HG03159 (cell line): Measurements from ENCODE around the gene SQOR.

Experiments used
- ATAC-seq: cut with Tn5 transposase; IDR thresholded peaks from one replicate; pipeline ENCODE4 v1.9.1; 2021; ENCODE audit warnings: mild to moderate bottlenecking, moderate library complexity; ENCODE audit not compliant: unreplicated experiment

Gene SQOR

GRCh38 chr15:45704329-45705249 is 69.8 kb downstream of the SQOR start:
- ATAC-seq, result no peak

- ATAC-seq, result peak; percentile 87
Observed at GRCh38 chr15:45705510-45706473, 71.0 kb downstream of the SQOR start.

DNA sequence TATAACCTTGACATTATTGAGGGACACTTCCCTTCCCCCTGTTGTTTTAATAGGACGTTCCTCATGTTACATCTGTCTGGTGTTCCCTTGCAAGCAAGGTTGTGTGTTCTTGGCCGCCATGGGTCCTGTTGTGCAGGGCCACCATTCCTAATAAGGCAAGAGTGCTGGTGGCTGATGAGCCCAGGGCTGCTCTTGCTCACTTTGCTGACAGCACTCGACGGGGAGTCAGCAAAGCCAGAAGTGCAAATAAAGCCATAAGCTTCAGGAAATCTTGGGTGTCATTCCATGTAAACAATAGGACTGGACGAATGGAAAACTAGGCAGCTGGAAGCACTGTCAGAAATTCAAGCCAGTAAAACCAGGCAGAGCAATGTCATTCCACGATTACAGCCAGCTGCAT is 75.8 kb downstream of the SQOR start:
- no peak for ATAC-seq

DNA sequence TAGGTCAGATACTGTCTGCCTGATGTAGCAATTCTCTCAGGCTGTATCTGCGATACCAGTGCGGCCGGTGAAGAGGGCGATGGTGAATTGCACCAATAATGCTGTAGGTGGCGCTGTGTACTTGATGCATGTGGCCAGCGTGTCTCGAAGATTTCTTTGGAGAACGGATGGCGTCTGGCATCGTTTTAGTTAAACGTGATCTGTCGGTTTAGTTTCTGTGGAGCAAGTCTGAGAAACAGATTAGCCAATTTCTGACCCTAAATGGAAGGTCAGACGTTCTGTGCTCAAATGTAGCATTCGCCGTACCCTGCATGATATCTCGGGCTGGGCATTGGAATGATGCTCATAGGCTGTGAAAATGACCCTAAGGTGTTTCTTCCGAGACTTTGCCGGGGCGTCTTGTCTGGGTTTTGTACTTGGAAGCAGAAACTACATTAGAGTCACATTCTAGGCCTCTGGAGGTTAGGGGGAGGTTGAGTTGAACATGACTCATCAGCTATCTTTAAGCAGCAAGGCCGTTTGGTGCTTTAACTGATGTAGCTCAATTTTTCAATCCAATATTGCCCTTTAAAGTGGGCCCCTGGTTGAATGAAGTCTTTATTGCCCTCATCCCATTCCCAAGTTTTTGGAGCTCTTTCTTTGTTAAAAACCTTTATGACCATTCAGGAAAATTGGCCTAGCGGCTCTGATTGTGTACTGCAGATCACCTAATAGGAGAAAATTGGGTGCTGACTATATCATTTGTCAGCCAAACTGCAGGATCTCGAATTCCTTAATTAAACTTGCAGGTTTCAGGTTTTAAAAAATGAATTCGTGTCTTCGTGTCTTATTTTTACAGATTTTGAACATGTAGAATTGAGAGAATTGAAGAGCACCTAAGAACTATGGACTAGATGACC is 80.0 kb downstream of the SQOR start:
- ATAC-seq, result no peak

- ATAC-seq, result no peak
Observed at GRCh38 chr15:45715528-45715927, 80.7 kb downstream of the SQOR start.

GRCh38 chr15:45719490-45719889 is 84.7 kb downstream of the SQOR start:
- no peak for ATAC-seq

DNA sequence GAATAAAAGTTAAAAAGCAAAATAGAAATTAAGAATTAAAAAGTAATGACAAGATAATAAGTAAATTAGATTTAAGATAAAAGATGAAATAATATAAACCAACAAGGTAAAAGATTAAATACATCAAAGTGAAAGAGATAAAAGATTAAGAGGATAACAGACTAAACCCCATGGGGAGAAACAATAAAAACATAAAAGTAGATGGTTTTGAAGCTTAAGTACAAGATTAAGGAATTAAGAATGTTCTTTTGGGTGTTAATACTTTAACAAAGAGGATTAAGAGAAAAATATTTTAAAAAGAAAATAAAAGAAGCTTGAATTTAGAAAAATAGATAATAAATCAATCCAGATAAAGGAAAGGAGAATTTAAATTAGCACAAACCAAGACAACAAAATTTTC is 85.4 kb downstream of the SQOR start:
- ATAC-seq, result no peak

DNA sequence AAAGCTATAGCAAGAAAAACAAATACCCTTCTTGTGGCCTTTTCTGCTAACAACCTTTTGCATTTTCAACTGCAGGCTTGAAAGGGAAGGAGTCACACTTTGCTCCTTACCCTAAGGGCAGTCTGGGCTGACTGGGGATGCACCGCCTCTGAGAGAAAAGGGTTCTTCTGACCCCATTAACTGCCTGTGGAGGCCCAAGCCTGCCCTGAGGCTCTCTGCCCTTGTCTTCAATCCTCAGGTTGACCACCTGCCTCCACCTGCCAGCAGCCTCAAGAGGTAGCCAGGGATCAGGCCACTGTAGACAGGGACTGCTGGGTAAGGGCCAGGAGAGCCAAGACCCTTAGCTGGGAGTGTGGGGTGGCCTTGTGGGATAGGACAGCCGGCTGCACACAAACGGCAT is 93.8 kb downstream of the SQOR start:
- ATAC-seq, result no peak

GRCh38 chr15:45729141-45729540 is 94.3 kb downstream of the SQOR start:
- ATAC-seq, result no peak

DNA sequence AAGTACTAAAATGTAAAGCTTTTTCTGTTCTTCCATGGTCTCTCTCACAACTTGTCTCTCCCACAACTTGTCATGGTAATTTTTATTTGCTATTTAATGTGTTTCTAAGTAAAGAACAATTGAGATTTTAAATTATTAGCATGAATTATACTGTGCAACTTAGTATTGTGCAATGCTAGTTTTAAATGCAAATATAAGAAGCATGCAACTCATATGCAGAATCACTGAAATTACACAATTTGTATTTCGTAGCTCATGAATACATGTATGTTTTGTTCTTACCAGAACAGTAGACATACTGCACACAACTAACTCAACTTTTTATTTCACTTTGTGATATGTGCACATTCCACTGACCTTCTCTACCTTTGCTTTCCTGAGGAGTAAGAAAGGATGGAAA is 96.5 kb downstream of the SQOR start:
- no peak for ATAC-seq

GRCh38 chr15:45732662-45733061 is 97.8 kb downstream of the SQOR start:
- ATAC-seq, result no peak

GRCh38 chr15:45734260-45734711 is 99.5 kb downstream of the SQOR start:
- no peak for ATAC-seq
